Muscle of back (tissue), 11 donors: ENCODE results near the gene UEVLD. TPM values are rescaled to one million over a fixed set of nuclear protein-coding genes. Genes with fewer than 3 reads are reported as not detected.

Experiments used
- DNase-seq, 3 donors: peaks; one replicate each; pipeline versions ENCODE4 v3.0.0 to v3.0.0-alpha.2; 2013
- polyA plus RNA-seq, 10 donors: library from polyadenylated mRNA; unstranded; fragments of 120-200 nt; gene quantifications; one replicate each; pipeline ENCODE4 v1.2.1, GENCODE V29; 2013; ENCODE audit not compliant: insufficient read length in 10 of 10

The UEVLD gene
- polyA plus RNA-seq, 10 donors, result 10.3 to 16.4 (median 13.1) TPM

DNA sequence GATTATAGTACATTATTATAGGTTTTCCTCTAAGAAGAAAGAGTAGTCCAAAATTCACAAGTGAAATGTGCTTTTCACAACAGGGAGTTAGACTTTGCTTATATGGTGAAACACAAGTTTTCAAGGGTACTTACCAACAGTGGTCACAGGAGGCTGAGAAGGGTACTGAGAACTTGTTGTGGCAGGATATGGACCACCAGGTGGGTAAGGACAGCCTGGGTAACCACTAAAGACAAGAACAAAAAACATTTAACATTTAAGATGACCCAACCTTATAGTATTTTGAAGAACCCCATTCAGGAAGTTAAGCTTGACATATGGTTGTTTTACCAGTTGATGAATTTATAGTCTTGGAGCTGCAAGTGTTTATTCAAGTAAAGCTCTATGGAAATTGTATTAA, 86.2 kb downstream of the UEVLD start:
- DNase-seq, result no peak

DNA sequence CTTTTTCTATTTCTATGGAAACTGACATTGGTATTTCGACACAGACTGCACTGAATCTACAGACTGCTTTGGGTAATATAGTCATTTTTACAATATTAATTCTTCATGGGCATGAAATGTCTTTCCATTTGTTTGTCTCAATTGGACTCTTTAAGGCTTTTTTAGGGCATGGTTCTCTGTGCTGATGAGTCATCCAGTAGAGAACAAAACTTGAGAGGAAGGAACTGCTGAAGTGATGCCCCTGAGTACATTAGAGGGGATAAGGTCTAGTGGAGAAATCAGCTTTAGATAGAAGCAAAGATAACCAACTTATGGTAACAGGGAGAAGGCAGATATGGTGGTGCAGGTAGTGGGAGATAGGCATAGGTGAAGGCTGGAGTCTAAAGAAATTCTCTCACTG, 86.9 kb downstream of the UEVLD start:
- DNase-seq, result no peak

GRCh38 chr11:18498039-18498438, 90.5 kb downstream of the UEVLD start:
- DNase-seq, result no peak

- DNase-seq, result no peak
Measured at GRCh38 chr11:18495703-18496102, 92.8 kb downstream of the UEVLD start.

DNA sequence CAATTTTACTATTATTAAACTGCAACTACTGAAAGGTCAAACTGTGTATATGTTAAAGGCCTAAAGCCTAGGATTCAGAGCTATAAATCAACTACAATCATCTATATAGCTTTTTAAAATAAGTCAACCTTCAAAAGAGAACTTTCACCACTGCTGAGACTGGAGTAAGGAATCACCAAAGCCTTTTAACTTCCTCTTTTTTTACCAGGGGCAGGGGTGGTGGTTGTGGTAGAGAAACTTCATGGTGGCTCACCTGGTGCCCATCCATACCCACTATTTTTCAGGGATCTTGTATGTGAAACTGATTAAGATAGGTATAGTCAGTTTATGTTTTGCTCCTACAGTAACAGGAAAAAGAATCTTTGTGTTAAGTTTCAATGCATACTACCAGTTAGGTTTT, 93.3 kb downstream of the UEVLD start:
- no peak for DNase-seq

- no peak for DNase-seq
Measured at GRCh38 chr11:18493310-18493709, 95.2 kb downstream of the UEVLD start.

- no peak for DNase-seq
Measured at GRCh38 chr11:18492888-18493287, 95.6 kb downstream of the UEVLD start.

DNA sequence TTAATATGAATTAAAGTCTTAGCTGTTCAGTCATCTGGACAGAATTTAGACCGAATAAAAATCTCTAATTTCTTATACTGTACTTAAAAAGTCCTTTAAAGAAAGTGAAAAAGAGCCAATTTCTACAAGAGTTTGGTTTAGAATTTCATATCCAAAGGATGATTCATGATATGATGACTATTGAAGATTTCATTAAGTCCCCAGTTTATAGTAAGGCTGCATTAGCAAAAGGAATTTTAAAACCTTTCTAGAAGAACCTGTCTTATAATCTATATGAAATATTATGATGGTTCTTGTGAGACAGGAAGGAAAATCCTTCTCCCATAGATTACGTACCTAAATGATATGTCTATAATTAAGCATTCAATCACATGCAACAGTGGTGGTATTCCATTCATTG, 96.6 kb downstream of the UEVLD start:
- no peak for DNase-seq

DNA sequence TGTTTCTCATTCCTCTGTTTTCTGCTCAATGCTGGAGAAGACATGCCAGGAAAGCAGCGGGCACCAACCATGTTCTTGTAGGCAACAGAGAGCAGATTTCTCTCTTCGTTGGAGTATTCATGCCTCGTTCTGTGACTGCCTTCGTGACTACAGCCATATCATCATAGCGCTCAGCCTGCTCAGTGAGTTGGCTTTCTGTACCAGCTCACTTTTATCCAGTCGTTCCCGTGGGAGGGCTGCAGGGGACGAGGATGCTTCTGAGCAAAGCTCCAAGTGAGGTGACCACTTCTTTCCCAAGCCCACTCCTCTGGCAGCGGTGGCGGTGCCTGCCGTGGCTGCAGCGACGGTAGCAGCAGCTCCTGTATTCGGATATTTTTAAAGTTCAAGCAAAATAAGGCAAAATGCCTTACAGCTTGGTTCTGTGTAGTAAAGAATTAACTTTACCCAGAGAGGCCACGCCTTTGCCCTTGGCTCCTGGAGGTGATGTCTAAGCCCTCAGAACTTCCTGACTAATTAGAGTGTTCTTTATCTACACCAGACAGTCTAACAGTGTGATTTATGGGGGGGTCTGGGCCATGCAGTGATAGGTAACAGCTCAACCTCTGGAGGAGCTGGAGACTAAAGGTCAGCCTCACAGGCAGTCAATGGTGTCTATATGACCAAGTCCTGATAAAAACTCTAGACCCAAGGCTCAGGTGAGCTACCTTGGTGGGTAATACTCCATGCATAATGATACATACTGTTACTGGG, 97.6 kb downstream of the UEVLD start:
- DNase-seq, result no peak

DNA sequence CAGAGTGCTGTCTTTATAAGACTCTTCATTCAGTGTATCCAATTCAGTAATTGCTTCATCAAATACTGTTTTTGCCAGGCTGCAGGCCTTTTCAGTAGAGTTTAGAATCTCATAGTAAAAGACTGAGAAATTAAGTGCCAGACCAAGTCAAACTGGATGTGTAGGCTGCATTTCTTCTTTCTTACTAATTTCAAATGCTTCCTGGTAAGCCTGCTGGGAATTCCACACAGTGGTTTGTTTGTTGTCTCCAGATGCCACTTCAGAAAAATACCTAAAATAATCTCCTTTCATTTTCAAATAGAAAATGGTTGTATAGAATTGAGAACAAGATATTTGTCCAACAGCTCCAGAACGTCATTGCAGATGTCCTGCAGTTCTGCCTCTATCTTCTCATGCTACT, 98.2 kb downstream of the UEVLD start:
- DNase-seq, result no peak

- DNase-seq, result no peak
Measured at GRCh38 chr11:18485913-18486528, 102.5 kb downstream of the UEVLD start.

Other genes starting within 250 kb of the UEVLD start
- 100 to 1,000 TPM; 523 to 867 (median 649) TPM for gene LDHA, start 194.2 kb downstream of the UEVLD start, polyA plus RNA-seq
- gene LDHC, start 176.4 kb downstream of the UEVLD start, polyA plus RNA-seq, result 1 to 10 TPM in 2 of 10 donors, under 1 TPM in 1, not detected in 7; 0.76 to 1.3 (median 1.1) TPM
- under 1 TPM; 0.10 to 0.40 (median 0.26) TPM for gene LDHAL6A, start 132.9 kb downstream of the UEVLD start, polyA plus RNA-seq
- 100 to 1,000 TPM in 5 of 10 donors, 10 to 100 TPM in 5; 90.7 to 112 (median 101) TPM for gene TSG101, start 61.8 kb downstream of the UEVLD start, polyA plus RNA-seq
- 10 to 100 TPM in 1 of 10 donors, 1 to 10 TPM in 9; 2.6 to 10.5 (median 4.4) TPM for gene MISFA, start 11.1 kb upstream of the UEVLD start, polyA plus RNA-seq
- gene SPTY2D1, start 45.6 kb upstream of the UEVLD start, polyA plus RNA-seq, result 10 to 100 TPM; 12.6 to 18.7 (median 16.7) TPM
- gene TMEM86A, start 110.0 kb upstream of the UEVLD start, polyA plus RNA-seq, result 1 to 10 TPM; 1.8 to 3.6 (median 3.0) TPM
- gene IGSF22, start 137.5 kb upstream of the UEVLD start, polyA plus RNA-seq, result 10 to 100 TPM in 3 of 10 donors, 1 to 10 TPM in 6, under 1 TPM in 1; 0.72 to 11.4 (median 7.9) TPM
- gene PTPN5, start 203.1 kb upstream of the UEVLD start, polyA plus RNA-seq, result 1 to 10 TPM in 1 of 10 donors, under 1 TPM in 9; 0.17 to 4.6 (median 0.22) TPM